Activated effector memory CD4-positive, alpha-beta T cell treated with Interleukin-2 at 50 U/mL for 16 hours (primary cell): ENCODE data around the gene CHI3L2.

ENCODE experiments used
- DNase-seq: peaks from one replicate; pipeline ENCODE4 v3.0.0-alpha.2; 2020

Gene CHI3L2

DNA sequence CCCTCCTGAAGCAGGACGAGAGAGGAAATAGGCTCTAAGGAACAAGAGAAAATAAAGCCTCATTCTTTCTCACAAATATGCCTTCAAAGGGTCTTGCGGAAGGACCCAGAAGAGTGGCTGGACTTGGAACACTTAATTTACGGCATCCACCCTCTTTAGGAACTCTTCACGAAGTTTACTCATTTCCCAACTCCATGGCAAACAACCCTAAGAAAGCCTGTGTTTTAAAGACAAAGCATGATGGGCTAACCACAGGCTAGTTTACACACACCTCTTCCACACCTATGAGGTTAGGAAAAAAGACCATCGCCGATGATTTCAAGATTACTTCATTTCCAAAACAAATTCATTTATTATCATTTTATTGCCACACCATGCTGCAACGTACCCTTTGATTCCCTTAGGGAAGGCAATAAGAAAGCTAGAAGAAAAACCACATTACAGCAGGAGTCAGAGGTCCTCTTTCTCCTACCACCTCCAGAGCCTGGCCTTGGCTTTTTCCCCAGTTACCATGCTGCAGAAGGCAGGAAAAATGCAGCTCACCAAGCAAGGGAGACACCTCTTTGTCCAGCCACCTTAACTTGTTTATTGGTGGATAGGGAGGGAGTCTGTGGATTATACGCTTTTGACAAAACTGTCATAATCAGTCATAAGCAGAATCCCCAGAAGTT is 29.6 kb downstream of the CHI3L2 start:
- DNase-seq, result no peak

- no peak for DNase-seq
Observed at GRCh38 chr1:111267801-111268508, 40.4 kb downstream of the CHI3L2 start.

DNA sequence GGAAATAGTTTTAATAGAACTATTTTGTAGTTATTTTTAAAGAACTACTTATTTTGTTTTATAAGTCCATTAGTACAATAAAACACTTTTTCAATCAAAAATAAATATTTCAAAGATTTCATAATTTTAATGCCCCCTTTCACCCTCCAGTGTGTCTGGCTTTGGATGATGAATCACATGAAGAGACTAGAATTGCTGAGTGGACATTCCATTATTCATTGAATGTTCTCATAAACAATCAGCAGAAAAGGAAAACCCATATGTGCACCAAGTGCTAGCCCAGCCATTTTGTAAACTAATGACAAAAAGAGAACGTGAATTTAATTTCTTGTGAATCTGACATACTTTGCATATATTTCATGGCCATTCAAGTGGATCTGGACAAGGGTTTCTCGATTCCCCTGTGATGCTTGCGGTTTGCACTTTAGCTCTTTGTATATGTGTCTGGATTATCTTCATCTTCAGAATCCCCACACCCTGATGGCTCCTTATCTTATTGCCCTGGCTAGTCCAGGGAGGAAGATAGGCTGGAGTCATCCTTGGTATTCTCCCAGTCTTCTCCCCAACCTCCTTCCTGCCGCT is 42.4 kb downstream of the CHI3L2 start:
- no peak for DNase-seq

DNA sequence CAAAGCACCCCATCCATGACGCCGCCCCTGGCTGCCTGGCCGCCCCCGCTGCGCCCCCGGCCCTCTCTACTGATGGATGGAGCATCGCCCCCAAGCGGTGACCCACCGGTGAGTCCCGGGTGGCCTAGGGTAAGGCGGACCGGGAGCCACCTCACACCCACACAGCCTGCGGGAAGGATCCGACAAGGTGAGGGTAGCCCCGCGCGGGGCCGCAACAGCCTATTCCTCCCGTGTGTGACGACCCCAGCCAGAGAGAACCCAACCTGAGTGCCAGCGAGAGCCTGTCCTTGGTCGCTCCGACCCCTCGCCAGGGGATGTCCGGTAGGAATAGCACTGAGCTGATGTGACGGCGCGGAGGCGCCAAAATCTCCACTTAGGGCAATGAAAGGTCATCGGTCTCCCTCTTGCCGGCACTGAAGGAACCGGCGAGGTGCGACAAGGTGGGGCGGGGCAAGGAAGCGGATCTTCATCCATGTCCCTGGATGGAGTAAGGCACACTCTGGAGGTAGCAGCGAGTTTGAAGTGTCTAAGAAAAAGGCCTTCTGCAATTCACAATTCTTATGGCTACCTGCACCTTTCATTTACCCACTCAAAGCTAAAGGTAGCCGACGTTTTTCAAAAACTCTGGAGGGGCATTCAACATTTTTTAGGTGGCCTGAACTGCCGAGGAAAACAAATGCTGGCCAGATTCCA is 43.4 kb downstream of the CHI3L2 start:
- DNase-seq, result no peak

DNA sequence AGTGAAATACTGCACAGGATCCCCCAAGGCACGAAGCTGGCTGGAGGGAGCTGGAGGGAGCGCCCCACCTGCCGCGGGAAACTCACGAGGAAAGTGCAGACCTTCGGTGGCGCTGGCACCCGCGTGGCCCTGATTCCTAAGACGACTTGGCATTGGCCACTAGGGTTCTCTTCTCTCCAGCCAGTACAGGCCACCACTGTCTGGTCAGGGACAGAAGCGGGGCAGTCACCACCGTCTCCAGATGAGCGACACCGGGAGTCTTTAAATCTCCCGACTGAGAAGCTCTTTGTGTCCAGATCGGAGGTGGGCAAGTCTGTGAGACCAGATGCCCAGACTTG is 43.9 kb downstream of the CHI3L2 start:
- DNase-seq, result no peak

GRCh38 chr1:111272081-111272480 is 44.6 kb downstream of the CHI3L2 start:
- no peak for DNase-seq

GRCh38 chr1:111274653-111275052 is 47.1 kb downstream of the CHI3L2 start:
- DNase-seq, result no peak

DNA sequence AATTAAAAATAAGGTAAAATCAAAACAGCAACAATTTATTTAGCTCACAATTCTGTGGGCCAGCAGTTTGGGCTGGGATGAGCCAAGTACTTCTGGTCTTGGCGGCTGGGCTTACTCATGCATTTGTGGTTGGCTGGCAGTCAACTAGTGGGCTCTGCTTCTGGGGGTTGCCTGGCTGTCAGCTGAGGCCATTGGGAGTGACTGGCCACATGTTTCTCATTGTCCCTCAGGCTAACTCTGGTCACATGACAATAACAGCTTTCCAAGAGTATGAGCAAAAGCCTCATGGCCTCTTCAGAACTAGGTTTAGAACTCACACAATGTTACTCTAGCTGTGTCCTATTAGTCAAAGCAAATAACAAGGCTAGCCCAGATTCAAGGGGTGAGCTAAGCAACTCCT is 47.6 kb downstream of the CHI3L2 start:
- DNase-seq, result no peak

DNA sequence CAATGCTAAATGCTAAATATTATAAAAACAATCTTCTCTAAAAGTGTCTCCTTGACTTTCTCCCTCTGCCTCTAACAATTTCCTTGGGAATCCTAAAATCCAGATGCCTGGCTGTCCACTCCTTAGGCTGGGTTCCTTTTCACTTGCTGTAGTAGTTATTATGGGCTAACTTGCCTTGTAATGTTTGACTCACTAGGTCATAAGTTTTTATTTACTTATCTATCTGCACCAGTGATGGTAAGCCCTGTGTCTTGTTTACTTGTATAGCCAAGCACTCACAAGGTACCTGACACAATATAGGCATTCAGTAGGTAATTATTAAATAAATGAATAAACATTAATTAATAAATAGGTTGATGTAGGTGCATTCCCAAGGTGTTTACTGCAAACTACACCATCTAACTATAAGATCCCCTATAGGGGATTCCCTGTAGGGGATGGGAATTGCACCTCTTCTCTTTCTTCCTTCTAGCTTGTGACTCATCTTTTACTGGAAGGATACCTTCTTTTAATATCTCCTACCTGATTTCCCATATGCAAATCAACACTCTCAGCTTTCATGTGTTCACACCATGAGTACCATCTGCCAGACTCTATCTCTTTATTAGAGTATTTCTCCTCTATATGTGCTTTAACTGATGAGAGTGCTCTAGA is 48.4 kb downstream of the CHI3L2 start:
- no peak for DNase-seq

GRCh38 chr1:111279144-111279543 is 51.6 kb downstream of the CHI3L2 start:
- DNase-seq, result no peak

GRCh38 chr1:111280267-111280666 is 52.8 kb downstream of the CHI3L2 start:
- no peak for DNase-seq

DNA sequence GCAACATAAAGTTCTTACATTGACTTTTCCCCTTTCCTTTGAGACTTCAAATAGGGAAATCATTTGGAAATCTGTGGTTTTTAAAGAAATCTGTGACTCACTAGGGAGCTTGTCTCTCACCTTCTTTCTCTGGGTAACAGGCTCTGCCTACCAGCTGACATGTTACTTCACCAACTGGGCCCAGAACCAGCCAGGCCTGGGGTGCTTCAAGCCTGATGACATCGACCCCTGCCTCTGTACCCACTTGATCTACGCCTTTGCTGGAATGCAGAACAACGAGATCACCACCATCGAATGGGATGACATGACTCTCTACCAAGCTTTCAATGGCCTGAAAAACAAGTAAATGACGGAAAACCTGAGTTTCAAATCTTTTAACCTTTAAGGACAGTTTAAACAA is 53.9 kb downstream of the CHI3L2 start:
- DNase-seq, result no peak

DNA sequence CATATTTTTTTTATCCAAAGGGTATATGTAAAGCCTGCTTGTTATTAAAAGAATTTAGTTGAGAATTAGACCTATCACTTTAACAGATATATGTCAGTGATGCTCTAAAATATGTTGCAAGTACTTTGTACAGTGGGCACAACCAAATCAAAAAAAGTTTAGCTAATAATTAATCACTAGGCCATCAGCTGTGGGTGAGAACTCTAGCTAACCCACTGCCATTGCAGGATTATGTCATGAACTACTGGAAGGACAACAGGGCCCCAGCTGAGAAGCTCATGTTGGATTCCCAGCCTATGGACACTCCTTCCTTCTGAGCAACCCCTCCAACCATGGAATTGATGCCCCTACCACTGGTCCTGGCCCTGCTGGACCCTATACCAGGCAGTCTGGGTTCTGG is 56.3 kb downstream of the CHI3L2 start:
- DNase-seq, result no peak

DNA sequence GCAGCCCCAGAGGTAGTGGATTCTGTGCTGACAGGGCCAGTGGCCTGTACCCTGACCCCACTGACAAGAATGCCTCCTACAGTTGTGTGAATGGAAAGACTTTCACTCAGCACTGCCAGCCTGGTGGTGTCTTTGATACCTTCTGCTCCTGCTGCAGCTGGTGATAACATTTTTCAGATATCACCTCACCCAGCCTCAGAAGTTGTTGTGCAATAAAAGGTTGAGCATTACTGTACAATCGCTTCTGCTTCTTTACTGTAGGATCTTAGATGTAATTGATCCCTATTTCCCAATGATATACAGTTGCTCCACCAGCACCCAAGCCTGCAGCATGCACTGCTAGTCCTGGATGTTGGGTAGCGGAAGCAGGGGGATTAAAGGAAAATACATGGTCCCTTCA is 58.4 kb downstream of the CHI3L2 start:
- no peak for DNase-seq

GRCh38 chr1:111286912-111287311 is 59.4 kb downstream of the CHI3L2 start:
- no peak for DNase-seq

DNA sequence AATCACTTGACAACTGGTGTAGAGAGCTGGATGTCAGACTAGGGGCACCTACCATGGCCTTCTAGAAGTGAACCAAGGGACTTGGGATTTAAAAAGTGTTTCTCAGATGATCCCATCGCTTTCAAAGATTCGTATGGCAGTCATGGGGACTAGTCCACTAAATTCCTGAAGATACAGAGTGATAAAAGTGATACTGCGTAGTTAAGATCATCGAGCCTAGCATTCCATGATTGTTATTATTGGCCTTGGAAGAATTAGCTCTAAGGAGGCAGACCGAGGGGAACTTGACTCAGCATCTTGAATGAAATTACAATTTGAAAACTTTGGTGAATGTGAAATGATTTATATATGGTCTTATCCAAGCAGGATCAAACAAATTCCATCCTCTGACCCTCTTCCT is 61.9 kb downstream of the CHI3L2 start:
- DNase-seq, result no peak

GRCh38 chr1:111290104-111290503 is 62.6 kb downstream of the CHI3L2 start:
- DNase-seq, result no peak

- no peak for DNase-seq
Observed at GRCh38 chr1:111290630-111291029, 63.1 kb downstream of the CHI3L2 start, which contains the start of gene CHIA. CHIA (plus strand) TSS chr1:111290851; CDS start chr1:111310468, 19,617 bp downstream.
